ENCODE measurements around the gene EMSY.

DNA sequence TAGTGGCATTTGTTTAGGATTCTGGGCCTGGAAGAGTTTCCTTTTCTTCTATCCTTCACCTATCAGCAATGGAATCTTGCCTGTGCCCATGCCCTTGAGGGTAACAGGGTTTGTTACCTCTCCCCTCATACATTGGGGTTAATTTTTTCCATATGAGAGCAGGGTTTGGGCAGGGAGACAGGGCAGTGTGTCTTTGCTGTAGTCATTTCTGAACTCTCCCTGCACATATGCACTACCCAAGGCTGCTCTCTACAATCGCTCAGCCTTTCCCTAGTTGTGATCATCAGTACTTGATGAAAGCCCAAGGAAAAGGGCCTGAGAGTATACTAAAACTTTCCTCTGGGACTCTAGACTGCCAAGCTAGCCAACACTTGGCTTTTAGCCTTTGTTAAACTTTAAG, 130.1 kb downstream of the EMSY start:
- TF ChIP-seq, protein P1, sequence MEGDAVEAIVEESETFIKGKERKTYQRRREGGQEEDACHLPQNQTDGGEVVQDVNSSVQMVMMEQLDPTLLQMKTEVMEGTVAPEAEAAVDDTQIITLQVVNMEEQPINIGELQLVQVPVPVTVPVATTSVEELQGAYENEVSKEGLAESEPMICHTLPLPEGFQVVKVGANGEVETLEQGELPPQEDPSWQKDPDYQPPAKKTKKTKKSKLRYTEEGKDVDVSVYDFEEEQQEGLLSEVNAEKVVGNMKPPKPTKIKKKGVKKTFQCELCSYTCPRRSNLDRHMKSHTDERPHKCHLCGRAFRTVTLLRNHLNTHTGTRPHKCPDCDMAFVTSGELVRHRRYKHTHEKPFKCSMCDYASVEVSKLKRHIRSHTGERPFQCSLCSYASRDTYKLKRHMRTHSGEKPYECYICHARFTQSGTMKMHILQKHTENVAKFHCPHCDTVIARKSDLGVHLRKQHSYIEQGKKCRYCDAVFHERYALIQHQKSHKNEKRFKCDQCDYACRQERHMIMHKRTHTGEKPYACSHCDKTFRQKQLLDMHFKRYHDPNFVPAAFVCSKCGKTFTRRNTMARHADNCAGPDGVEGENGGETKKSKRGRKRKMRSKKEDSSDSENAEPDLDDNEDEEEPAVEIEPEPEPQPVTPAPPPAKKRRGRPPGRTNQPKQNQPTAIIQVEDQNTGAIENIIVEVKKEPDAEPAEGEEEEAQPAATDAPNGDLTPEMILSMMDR (IDR thresholded peaks at IDR 0.05): no peak
- TF ChIP-seq POLR2A (IDR thresholded peaks at IDR 0.05) (no peak), POLR2AphosphoS5 (IDR thresholded peaks at IDR 0.05) (no peak), EP300 (IDR thresholded peaks at IDR 0.05) (no peak)
